Astrocyte (in vitro differentiated cells and primary cell): Measurements from ENCODE around the gene NOS1AP.

Source experiments
- CTCF ChIP-seq: IDR thresholded peaks from 2 replicates; pipeline ENCODE4 v1.5.1; 2011; ENCODE audit warnings: low read depth, mild to moderate bottlenecking, inconsistent platforms, low read length, moderate library complexity; ENCODE audit not compliant: insufficient read depth
- EZH2 ChIP-seq: IDR thresholded peaks from 2 replicates; pipeline ENCODE4 v1.6.1; 2012; ENCODE audit warnings: mild to moderate bottlenecking, low read length, inconsistent platforms; ENCODE audit not compliant: insufficient read depth

- TF ChIP-seq CTCF (no peak), EZH2 (no peak)
Observed at GRCh38 chr1:162292422-162292849, 222.9 kb downstream of the NOS1AP start.
